HEK293 (cell line): ENCODE results near the gene DCST1.

Experiments
- HOXD13 ChIP-seq: sonication (generic); formaldehyde crosslinking; IDR thresholded peaks from 2 replicates; pipeline ENCODE4 v1.8.0; 2022; ENCODE audit warnings: missing genetic modification reagents, borderline replicate concordance
- KLF1 ChIP-seq: fragments of 450-650 bp; formaldehyde crosslinking; IDR thresholded peaks from 2 replicates; pipeline ENCODE4 v1.5.1; 2016; ENCODE audit warnings: missing biosample characterization, missing genetic modification characterization
- KLF7 ChIP-seq: fragments of 450-650 bp; formaldehyde crosslinking; IDR thresholded peaks from 2 replicates; pipeline ENCODE4 v1.5.1; 2016; ENCODE audit warnings: missing biosample characterization, missing genetic modification characterization, borderline replicate concordance
- KLF8 ChIP-seq: fragments of 450-650 bp; formaldehyde crosslinking; IDR thresholded peaks from 2 replicates; pipeline ENCODE4 v1.5.1; 2016; ENCODE audit warnings: missing biosample characterization, missing genetic modification characterization
- MZF1 ChIP-seq: fragments of 450-650 bp; formaldehyde crosslinking; IDR thresholded peaks from 2 replicates; pipeline ENCODE4 v1.5.1; 2017; ENCODE audit warnings: missing biosample characterization, missing genetic modification characterization, borderline replicate concordance
- OSR2 ChIP-seq: fragments of 450-650 bp; formaldehyde crosslinking; IDR thresholded peaks from 2 replicates; pipeline ENCODE4 v1.5.1; 2016; ENCODE audit warnings: missing biosample characterization, missing genetic modification characterization
- SCRT1 ChIP-seq: fragments of 450-650 bp; formaldehyde crosslinking; IDR thresholded peaks from 2 replicates; pipeline ENCODE4 v1.5.1; 2016; ENCODE audit warnings: missing biosample characterization, missing genetic modification characterization, borderline replicate concordance
- SP2 ChIP-seq: fragments of 450-650 bp; formaldehyde crosslinking; IDR thresholded peaks from 2 replicates; pipeline ENCODE4 v1.5.1; 2016; ENCODE audit warnings: missing biosample characterization, missing genetic modification characterization
- TRIM28 ChIP-seq: IDR thresholded peaks from 2 replicates; pipeline ENCODE4 v1.6.1; 2011; ENCODE audit warnings: low read length, control low read depth, borderline replicate concordance
- ZBTB17 ChIP-seq: fragments of 450-650 bp; formaldehyde crosslinking; IDR thresholded peaks from 2 replicates; pipeline ENCODE4 v1.5.1; 2016; ENCODE audit warnings: missing biosample characterization, missing genetic modification characterization
- ZEB2 ChIP-seq: fragments of 450-650 bp; formaldehyde crosslinking; IDR thresholded peaks from 2 replicates; pipeline ENCODE4 v1.5.1; 2016; ENCODE audit warnings: missing biosample characterization, missing genetic modification characterization
- ZFHX2 ChIP-seq: fragments of 450-650 bp; formaldehyde crosslinking; conservative IDR thresholded peaks from 2 replicates; pipeline ENCODE4 v1.5.1; 2016; ENCODE audit warnings: missing biosample characterization, missing genetic modification characterization
- ZNF112 ChIP-seq: fragments of 450-650 bp; formaldehyde crosslinking; IDR thresholded peaks from 2 replicates; pipeline ENCODE4 v1.5.0; 2017; ENCODE audit warnings: missing biosample characterization, missing genetic modification characterization
- ZNF132 ChIP-seq: fragments of 450-650 bp; formaldehyde crosslinking; IDR thresholded peaks from 2 replicates; pipeline ENCODE4 v1.5.1; 2017; ENCODE audit warnings: missing biosample characterization, missing genetic modification characterization, borderline replicate concordance
- ZNF146 ChIP-seq: fragments of 450-650 bp; formaldehyde crosslinking; IDR thresholded peaks from 2 replicates; pipeline ENCODE4 v1.5.1; 2016; ENCODE audit warnings: missing biosample characterization, missing genetic modification characterization
- ZNF169 ChIP-seq: fragments of 450-650 bp; formaldehyde crosslinking; IDR thresholded peaks from 2 replicates; pipeline ENCODE4 v1.5.1; 2016; ENCODE audit warnings: missing biosample characterization, missing genetic modification characterization
- ZNF223 ChIP-seq: fragments of 450-650 bp; formaldehyde crosslinking; IDR thresholded peaks from 2 replicates; pipeline ENCODE4 v1.5.1; 2016; ENCODE audit warnings: missing biosample characterization, missing genetic modification characterization
- ZNF274 ChIP-seq, 2 experiments: fragments of 200-500 bp in 1 of 2; fragments of 450-650 bp in 1 of 2; sonication (Bioruptor generic) in 1 of 2; formaldehyde crosslinking in 1 of 2; IDR thresholded peaks; 2 replicates each; pipeline versions ENCODE4 v1.5.1 to v1.6.1; 2014 to 2016; ENCODE audit warnings: borderline replicate concordance in 1 of 2, inconsistent platforms in 1 of 2, low read length in 1 of 2, missing biosample characterization in 1 of 2, missing genetic modification characterization in 1 of 2
- ZNF354C ChIP-seq: fragments of 450-650 bp; formaldehyde crosslinking; IDR thresholded peaks from 2 replicates; pipeline ENCODE4 v1.5.1; 2016; ENCODE audit warnings: missing biosample characterization, missing genetic modification characterization, low read depth, borderline replicate concordance
- ZNF366 ChIP-seq: fragments of 450-650 bp; formaldehyde crosslinking; conservative IDR thresholded peaks from 2 replicates; pipeline ENCODE4 v1.5.1; 2016; ENCODE audit warnings: missing biosample characterization, missing genetic modification characterization
- ZNF529 ChIP-seq: fragments of 450-650 bp; formaldehyde crosslinking; IDR thresholded peaks from 2 replicates; pipeline ENCODE4 v1.5.1; 2017; ENCODE audit warnings: missing genetic modification characterization, missing biosample characterization; ENCODE audit not compliant: insufficient replicate concordance
- ZNF596 ChIP-seq: fragments of 450-650 bp; IDR thresholded peaks from 2 replicates; pipeline ENCODE4 v1.5.0; 2018; ENCODE audit warnings: missing biosample characterization, mild to moderate bottlenecking, missing genetic modification characterization, moderate library complexity
- ZNF664 ChIP-seq: fragments of 450-650 bp; formaldehyde crosslinking; IDR thresholded peaks from 2 replicates; pipeline ENCODE4 v1.5.1; 2016; ENCODE audit warnings: missing biosample characterization, missing genetic modification characterization
- ZNF76 ChIP-seq: fragments of 450-650 bp; formaldehyde crosslinking; IDR thresholded peaks from 2 replicates; pipeline ENCODE4; 2016; ENCODE audit warnings: low read depth, missing biosample characterization, missing genetic modification characterization, borderline replicate concordance
- ZNF791 ChIP-seq: fragments of 450-650 bp; formaldehyde crosslinking; IDR thresholded peaks from 2 replicates; pipeline ENCODE4 v1.5.1; 2016; ENCODE audit warnings: missing biosample characterization, missing genetic modification characterization
- ZNF837 ChIP-seq: fragments of 450-650 bp; formaldehyde crosslinking; IDR thresholded peaks from 2 replicates; pipeline ENCODE4 v1.5.1; 2016; ENCODE audit warnings: missing biosample characterization, missing genetic modification characterization
- ZSCAN16 ChIP-seq: fragments of 450-650 bp; formaldehyde crosslinking; IDR thresholded peaks from 2 replicates; pipeline ENCODE4 v1.5.1; 2016; ENCODE audit warnings: missing biosample characterization, missing genetic modification characterization
- TF ChIP-seq, protein P1 (sequence below): sonication (generic); formaldehyde crosslinking; IDR thresholded peaks from 2 replicates; pipeline ENCODE4 v1.8.1; 2022; ENCODE audit warnings: mild to moderate bottlenecking, moderate library complexity, missing genetic modification reagents
- TF ChIP-seq, protein P2 (sequence below): fragments of 450-650 bp; formaldehyde crosslinking; IDR thresholded peaks from 2 replicates; pipeline ENCODE4 v1.5.1; 2016; ENCODE audit warnings: missing biosample characterization, missing genetic modification characterization
- TF ChIP-seq, protein P3 (sequence below): fragments of 450-650 bp; formaldehyde crosslinking; IDR thresholded peaks from 2 replicates; pipeline ENCODE4 v1.5.1; 2016; ENCODE audit warnings: missing biosample characterization, missing genetic modification characterization
- TF ChIP-seq, protein P4 (sequence below): fragments of 450-650 bp; formaldehyde crosslinking; IDR thresholded peaks from 2 replicates; pipeline ENCODE4 v1.5.1; 2016; ENCODE audit warnings: missing biosample characterization, missing genetic modification characterization
- TF ChIP-seq, protein P5 (sequence below): fragments of 450-650 bp; formaldehyde crosslinking; IDR thresholded peaks from 2 replicates; pipeline ENCODE4 v1.5.1; 2016; ENCODE audit warnings: missing biosample characterization, missing genetic modification characterization

The DCST1 gene

DNA sequence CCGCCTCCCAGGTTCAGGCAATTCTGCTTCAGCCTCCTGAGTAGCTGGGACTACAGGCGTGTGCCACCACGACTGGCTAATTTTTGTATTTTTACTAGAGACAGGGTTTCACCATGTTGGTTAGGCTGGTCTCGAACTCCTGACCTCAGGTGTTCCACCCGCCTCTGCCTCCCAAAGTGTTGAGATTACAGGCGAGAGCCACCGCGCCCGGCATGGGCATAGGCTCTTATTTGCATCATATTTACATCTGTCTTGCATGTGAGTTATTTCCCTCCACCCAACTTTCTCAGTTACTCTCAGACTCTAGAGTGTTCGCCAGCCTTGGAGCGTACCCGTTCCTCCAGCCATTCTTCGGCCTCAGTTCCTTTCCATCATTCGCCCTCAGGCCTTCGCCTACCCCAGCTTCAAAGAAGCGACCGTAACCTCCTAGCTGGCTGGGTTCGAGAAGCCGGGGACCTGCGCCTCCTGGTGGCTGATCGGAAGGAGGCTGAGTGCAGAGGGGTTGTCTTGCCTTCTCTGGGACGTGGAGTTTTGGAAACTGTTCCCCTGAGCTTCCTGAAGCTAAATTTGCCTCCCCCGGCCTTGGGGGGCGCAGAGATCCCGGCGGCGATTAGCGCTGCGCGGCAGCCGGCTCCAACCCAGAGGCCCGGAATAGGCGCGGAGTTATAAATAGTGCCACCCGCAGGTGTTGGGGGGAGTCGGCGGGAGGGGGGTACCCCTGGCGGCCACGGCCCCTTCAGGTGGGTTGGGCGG lies 34.6 kb upstream of the DCST1 start (continued):
- TF ChIP-seq KLF8 (peak; percentile 36), KLF7 (tag by site-specific recombination) (no peak), ZSCAN16 (tag by site-specific recombination) (no peak), ZEB2 (tag by site-specific recombination) (0 out of 2 replicates have a peak, but pooled peaks have one; percentile 55), ZNF112 (tag by site-specific recombination) (no peak), ZNF169 (tag by site-specific recombination) (no peak), ZNF76 (no peak), ZNF837 (no peak), MZF1 (tag by site-specific recombination) (no peak), TRIM28 (no peak), KLF1 (tag by site-specific recombination) (no peak), ZNF366 (tag by site-specific recombination) (peak; percentile 51; the same call in 1 of the 2 replicates), ZNF596 (tag by site-specific recombination) (no peak), ZNF791 (tag by site-specific recombination) (no peak), OSR2 (tag by site-specific recombination) (no peak), ZNF223 (tag by site-specific recombination) (no peak), ZNF529 (tag by site-specific recombination) (no peak), ZBTB17 (peak; percentile 76), ZFHX2 (tag by site-specific recombination) (no peak), ZNF664 (tag by site-specific recombination) (no peak), ZNF274 (IDR thresholded peaks at IDR 0.05; ENCODE audit: low read length) (no peak), ZNF274 (tag by site-specific recombination; IDR thresholded peaks at IDR 0.05; ENCODE audit: borderline replicate concordance) (no peak), ZNF146 (tag by site-specific recombination) (no peak), SCRT1 (tag by site-specific recombination) (no peak), SP2 (tag by site-specific recombination) (no peak), ZNF354C (tag by site-specific recombination) (no peak), HOXD13 (no peak), ZNF132 (no peak)
- TF ChIP-seq, protein P1, sequence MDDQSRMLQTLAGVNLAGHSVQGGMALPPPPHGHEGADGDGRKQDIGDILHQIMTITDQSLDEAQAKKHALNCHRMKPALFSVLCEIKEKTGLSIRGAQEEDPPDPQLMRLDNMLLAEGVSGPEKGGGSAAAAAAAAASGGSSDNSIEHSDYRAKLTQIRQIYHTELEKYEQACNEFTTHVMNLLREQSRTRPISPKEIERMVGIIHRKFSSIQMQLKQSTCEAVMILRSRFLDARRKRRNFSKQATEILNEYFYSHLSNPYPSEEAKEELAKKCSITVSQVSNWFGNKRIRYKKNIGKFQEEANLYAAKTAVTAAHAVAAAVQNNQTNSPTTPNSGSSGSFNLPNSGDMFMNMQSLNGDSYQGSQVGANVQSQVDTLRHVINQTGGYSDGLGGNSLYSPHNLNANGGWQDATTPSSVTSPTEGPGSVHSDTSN (CRISPR knock-in tag), result no peak
- TF ChIP-seq, protein P2, sequence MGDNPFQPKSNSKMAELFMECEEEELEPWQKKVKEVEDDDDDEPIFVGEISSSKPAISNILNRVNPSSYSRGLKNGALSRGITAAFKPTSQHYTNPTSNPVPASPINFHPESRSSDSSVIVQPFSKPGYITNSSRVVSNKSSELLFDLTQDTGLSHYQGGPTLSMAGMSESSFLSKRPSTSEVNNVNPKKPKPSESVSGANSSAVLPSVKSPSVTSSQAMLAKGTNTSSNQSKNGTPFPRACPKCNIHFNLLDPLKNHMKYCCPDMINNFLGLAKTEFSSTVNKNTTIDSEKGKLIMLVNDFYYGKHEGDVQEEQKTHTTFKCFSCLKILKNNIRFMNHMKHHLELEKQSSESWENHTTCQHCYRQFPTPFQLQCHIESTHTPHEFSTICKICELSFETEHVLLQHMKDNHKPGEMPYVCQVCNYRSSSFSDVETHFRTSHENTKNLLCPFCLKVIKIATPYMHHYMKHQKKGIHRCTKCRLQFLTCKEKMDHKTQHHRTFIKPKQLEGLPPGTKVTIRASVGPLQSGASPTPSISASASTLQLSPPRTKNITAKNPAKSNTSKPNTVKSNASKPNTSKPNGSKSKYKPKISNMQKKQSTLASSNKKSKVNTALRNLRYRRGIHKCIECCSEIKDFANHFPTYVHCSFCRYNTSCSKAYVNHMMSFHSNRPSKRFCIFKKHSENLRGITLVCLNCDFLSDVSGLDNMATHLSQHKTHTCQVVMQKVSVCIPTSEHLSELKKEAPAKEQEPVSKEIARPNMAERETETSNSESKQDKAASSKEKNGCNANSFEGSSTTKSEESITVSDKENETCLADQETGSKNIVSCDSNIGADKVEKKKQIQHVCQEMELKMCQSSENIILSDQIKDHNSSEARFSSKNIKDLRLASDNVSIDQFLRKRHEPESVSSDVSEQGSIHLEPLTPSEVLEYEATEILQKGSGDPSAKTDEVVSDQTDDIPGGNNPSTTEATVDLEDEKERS (tag by site-specific recombination), result no peak
- TF ChIP-seq, protein P3, sequence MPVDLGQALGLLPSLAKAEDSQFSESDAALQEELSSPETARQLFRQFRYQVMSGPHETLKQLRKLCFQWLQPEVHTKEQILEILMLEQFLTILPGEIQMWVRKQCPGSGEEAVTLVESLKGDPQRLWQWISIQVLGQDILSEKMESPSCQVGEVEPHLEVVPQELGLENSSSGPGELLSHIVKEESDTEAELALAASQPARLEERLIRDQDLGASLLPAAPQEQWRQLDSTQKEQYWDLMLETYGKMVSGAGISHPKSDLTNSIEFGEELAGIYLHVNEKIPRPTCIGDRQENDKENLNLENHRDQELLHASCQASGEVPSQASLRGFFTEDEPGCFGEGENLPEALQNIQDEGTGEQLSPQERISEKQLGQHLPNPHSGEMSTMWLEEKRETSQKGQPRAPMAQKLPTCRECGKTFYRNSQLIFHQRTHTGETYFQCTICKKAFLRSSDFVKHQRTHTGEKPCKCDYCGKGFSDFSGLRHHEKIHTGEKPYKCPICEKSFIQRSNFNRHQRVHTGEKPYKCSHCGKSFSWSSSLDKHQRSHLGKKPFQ (tag by site-specific recombination), result no peak
- TF ChIP-seq, protein P4, sequence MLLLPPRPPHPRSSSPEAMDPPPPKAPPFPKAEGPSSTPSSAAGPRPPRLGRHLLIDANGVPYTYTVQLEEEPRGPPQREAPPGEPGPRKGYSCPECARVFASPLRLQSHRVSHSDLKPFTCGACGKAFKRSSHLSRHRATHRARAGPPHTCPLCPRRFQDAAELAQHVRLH, result no peak; the same call in 1 of the 2 replicates
- TF ChIP-seq, protein P5, sequence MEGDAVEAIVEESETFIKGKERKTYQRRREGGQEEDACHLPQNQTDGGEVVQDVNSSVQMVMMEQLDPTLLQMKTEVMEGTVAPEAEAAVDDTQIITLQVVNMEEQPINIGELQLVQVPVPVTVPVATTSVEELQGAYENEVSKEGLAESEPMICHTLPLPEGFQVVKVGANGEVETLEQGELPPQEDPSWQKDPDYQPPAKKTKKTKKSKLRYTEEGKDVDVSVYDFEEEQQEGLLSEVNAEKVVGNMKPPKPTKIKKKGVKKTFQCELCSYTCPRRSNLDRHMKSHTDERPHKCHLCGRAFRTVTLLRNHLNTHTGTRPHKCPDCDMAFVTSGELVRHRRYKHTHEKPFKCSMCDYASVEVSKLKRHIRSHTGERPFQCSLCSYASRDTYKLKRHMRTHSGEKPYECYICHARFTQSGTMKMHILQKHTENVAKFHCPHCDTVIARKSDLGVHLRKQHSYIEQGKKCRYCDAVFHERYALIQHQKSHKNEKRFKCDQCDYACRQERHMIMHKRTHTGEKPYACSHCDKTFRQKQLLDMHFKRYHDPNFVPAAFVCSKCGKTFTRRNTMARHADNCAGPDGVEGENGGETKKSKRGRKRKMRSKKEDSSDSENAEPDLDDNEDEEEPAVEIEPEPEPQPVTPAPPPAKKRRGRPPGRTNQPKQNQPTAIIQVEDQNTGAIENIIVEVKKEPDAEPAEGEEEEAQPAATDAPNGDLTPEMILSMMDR (tag by site-specific recombination), result peak; percentile 88
